CD4-positive, alpha-beta T cell treated with Interferon alpha-2 for 1 hour (primary cell): ENCODE results near the gene TRUB2.
"Not testable (repeated sequence)": the region's sequence is repeated elsewhere in the genome, so short reads cannot be mapped to it uniquely, and the experiment has no call there.

Experiments used
- DNase-seq, 2 donors: peaks; one replicate each; pipeline ENCODE4 v3.0.0-alpha.2; 2020 to 2022

The TRUB2 gene

DNA sequence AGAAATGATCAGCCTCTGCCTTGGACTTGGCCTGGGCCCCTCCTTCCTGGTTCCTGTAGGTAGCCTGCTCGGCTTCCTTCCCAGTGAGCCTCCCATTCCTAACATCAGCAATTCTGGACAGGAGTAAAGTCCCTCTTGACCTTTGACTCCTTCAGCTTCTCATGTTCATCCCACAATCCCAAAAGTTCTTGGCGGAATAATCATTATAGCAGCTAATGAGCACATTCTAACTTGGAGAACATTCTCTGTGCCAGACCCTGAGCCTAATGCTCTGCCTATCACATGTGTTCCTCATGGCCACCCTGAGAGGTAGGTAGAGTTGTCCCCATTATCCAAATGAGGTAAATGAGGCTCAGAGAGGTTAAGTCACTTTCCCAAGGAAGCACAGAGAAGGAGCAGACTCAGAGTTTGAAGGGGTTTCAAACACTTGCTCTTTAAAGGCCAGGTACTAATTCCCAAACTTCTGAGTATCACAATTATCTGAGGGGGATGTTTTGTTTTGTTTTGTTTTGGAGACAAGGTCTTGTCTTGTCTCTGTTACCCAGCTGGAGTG is 24.9 kb downstream of the TRUB2 start:
- DNase-seq, result no peak

- no peak for DNase-seq
These were observed 25.7 kb downstream of the TRUB2 start for GRCh38 chr9:128296340-128297220.

- no peak for DNase-seq
These were observed 28.1 kb downstream of the TRUB2 start for GRCh38 chr9:128294142-128294541.

- DNase-seq, result no peak
These were observed 29.2 kb downstream of the TRUB2 start for GRCh38 chr9:128293091-128293490.

DNA sequence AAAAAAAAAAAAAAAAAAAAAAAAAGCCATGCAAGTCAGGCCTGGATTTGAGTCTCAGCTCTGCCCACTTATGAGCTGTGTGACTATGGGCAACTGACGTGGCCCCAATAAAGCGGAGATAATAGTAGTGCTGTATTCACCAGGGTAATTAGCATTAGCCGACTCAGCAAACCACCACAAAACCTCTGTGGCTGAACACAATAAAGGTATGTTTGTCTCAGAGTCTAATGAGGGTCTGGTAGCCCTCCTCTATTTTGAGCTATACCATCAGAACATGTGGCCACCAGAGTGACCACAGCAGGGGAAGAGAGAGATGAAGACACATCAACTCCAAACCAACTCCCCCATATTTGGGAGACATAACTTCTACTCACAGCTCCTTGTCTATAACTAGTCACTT is 30.2 kb downstream of the TRUB2 start:
- DNase-seq, result no peak

GRCh38 chr9:128288273-128289004 is 33.8 kb downstream of the TRUB2 start:
- DNase-seq, result no peak

DNA sequence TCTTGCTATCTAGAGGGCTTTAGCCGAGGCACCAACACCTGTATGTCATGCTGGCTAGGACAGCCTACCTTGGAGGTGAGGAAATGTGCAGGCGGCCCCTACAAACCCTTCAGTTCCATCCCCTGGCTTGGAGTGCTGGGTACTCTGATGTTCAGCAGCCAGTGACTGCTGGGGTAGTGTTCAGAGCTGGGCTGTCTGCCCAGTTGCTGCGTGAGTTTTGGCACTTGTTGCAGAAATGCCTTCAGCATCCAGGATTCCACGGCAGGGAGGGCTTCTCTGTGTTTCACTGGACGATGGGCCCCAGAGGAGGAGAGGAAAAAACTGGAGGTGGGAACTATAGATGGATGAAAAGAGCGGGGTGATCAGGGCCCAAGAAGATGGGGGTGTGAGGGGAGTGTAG is 35.8 kb downstream of the TRUB2 start:
- DNase-seq, result no peak

- DNase-seq, result no peak
These were observed 37.0 kb downstream of the TRUB2 start for GRCh38 chr9:128285033-128285784.

GRCh38 chr9:128282500-128282899 is 39.7 kb downstream of the TRUB2 start:
- DNase-seq, result no peak

DNA sequence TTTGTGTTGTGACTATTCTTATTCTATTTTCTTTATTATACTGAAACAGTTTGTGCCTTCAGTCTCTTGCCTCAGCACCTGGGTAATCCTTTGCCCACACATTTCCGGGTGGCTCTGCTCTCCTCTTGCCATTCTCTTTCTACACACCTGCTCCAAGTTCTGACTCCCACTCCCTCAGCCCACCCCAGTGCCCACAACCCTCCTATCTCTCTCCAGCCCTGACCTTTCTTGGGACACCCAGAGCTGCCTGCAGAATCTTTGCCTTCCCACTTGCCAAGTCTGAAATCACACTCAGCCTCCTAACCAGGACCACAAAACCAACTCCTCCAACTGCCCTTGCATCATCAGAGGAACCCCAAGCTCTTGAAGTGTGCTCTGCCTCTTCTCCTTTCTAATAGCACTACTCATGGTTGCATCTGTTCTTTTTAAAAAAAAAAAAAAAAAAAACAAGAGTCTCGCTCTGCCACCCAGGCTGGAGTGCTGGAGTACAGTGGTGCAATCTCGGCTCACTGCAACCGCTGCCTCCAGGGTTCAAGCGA is 42.1 kb downstream of the TRUB2 start:
- DNase-seq, result no peak

- DNase-seq, result not testable (repeated sequence)
These were observed 42.9 kb downstream of the TRUB2 start for GRCh38 chr9:128279088-128280073.

- no peak for DNase-seq
These were observed 45.5 kb downstream of the TRUB2 start for GRCh38 chr9:128276574-128277270.

GRCh38 chr9:128276008-128276573 is 46.2 kb downstream of the TRUB2 start, which contains the start of gene SWI5:
Gene SWI5, plus strand, starts transcription at chr9:128276276.
- DNase-seq, result peak; percentile 99 to 100

DNA sequence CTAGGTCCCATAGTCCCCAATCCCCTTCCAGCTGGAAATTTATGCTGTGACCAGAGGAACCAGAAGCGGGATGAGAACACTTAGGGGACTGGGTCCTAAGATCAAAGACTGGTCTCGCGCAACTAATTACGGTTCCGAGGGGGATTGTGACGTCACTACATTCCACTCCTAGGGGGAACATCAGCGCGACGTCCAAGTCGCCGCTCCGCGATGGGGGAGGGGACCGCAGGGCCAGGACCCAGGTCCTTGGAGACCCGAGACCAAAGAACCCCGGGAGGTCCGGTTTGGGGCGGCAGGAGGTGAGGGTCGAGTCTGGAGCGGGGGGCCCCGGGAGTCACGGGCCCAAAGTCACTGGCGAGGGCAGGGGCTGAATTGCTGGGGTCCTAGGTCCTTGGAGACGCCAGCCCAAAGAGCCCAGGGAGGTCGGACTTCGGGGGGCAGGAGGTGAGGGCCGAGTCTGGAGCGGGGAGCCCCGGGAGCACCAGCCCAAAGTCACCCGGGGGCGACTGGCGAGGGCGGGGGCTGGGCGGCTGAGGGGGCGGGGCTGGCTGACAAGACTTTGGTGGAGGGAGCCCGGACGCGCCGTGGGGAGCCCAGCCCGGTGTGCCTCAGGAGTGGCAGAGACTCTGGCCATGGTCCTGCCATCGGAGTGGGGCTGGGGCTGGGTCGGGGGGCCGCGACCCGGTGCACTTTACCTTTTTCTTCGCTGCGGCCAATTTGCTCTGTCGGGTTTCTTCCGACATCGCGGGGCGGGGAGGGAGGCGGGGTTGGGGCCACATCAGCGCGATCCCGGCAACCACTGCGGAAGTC is 46.8 kb downstream of the TRUB2 start, which contains the start of gene GOLGA2:
Gene GOLGA2 (minus strand): TSS at position 810 of the 810 bp plus-strand sequence. CDS start 31 bp downstream, at position 779.
- DNase-seq, result peak in 1 of 2 donors; percentile 19

DNA sequence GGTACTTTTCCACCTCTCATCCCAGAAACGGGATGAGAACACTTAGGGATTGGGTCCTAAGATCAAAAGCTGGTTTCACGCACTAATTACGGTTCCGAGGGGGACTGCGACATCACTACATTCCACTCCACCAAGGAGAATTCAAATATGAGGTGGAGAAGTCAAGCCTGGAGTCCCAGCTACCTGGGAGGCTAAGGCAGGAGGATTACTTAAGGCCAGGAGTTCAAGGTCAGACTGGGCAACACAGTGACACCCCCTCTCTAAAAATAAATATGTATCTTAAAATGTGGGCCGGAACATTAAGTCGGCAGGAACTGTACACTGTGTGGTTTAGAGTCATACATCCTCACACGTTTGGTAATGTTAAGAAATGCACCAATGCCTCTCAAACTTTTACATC is 48.0 kb downstream of the TRUB2 start:
- no peak for DNase-seq

DNA sequence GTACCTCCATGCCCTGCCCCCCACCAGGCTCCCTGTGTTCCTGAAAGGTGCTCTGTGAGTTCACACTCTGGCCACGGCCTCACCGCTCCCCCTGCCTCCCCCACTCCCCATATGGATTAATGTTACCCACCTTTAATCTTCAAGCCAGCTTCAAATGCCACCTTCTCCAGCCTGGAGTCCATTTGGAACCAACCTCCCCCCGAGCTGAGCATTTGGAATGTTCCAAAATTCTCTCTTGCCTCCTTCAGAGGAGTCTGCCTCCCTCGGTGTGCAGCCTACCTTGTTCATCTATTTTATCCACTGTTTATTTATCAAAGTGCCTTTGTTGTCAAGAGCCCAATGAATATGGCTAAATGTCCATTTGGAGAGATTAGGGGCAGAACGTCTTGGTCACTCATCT is 50.7 kb downstream of the TRUB2 start:
- DNase-seq, result no peak

GRCh38 chr9:128271112-128271511 is 51.1 kb downstream of the TRUB2 start:
- no peak for DNase-seq

DNA sequence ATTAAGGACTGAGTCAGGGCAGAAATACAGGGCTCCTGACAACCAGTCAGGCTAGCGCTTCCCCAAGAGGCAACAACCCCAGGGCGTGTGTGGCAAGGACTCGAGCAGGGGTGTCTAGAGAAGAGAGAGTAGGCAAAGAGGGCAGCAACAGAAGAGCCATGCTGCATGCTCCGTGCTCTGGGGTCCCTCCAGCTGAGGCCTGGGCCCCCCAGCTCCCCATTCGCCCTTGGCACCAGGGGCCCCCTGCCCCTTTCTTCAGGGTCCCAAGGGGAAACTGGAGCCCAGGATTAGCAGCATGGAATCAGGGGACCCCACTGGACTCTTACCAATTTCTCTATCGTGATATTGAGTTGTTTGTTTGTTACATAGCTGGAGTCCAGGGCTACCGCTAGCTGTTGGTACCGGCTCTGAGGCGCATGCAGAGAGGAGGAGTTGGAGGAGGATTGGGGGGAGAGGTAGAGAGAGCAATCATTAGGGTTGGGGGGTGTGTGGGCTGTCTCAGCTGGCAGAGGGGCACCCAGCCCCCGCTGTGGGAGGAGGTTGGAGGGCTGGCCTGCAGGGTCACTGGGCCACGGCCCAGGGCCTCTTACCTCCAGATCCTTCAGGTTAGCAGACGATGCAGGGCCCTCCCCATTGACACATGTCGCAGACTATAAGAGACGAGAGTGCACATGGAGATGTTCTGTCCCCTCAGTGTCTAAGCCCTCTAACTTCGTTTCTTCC is 55.2 kb downstream of the TRUB2 start:
- DNase-seq, result no peak
